HG03571 (cell line): ENCODE results near the gene AKAP3.
A peak's percentile ranks its signal among the peaks of the same experiment; 100 is the strongest.

Source experiments
- ATAC-seq: cut with Tn5 transposase; IDR thresholded peaks from one replicate; pipeline ENCODE4 v1.9.1; 2021; ENCODE audit not compliant: unreplicated experiment

The AKAP3 gene

DNA sequence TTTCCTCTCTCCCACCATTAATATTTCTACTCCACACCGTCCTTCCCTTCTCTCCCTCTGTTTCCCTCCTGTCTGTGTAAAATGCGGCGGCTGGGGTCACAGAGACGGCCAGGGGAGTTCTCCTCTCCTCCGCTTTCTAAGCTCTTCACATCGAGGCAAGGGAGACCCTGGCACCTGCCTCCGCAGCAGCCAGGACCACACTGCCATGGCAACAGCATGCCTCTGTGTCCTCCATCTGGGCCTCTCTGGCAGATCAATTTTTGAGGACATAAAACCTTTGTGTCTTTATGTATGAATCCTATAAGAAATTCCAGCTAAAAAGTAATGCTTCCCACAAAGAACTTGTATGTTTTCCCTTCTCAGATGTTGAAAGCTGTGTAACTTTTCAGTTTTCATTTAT is 45.4 kb downstream of the AKAP3 start:
- no peak for ATAC-seq

DNA sequence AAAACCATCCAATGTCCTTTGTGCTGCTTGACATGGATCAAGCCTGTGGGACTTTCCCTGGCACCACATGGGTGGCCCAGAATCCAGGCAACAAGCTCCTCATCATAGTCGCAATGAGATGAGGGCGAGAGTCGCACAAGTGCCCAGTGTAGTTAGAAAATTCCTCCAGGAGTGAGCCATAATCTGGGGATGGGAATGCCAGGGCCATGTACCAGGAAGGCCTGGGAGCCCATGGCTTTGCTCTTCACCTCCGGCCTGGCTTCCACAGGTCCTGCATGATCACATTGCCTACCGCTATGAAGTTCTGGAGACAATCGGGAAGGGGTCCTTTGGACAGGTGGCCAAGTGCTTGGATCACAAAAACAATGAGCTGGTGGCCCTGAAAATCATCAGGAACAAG is 53.0 kb downstream of the AKAP3 start:
- no peak for ATAC-seq

DNA sequence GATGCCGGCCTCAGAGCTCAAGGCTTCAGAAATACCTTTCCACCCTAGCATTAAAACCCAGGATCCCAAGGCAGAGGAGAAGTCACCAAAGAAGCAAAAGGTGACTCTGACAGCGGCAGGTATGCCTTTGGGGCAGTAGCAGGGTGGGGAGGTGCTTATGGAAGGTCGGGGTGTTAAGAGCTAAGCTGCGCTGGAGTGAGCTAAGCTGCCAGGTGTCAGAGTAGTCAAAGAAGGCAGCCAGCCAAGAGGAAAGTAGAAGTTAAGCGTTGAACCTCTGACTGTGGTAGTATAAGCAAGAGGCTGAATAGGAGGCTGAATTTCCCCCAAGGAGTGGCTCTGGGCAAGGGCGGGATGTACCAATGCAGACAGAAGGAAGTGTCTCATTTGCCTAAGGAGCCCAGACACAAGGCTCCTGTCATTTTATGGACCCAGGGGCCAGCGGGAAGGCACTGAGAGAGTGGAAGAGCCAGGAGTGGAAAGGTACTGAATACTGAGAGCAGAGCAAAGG is 57.6 kb downstream of the AKAP3 start:
- ATAC-seq, result no peak

DNA sequence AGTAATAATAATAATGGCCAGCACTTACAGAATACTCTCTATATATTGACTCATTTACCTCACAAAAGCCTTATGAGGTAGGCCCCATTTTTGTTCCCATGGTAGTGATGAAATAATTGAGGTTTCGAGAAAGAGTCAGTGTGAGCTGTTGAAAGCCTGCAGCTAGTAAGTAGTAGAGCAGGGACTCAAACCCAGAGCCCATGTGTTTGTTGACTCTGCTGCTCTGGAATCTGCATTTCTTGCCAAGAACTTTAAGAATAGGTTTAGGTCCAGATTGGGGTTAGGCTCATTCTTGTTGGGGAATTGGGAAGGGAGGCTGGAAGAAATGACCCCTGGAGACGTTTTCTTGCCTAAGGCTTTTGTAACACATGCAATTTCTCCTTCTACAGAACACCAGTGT is 58.9 kb downstream of the AKAP3 start:
- ATAC-seq, result no peak

DNA sequence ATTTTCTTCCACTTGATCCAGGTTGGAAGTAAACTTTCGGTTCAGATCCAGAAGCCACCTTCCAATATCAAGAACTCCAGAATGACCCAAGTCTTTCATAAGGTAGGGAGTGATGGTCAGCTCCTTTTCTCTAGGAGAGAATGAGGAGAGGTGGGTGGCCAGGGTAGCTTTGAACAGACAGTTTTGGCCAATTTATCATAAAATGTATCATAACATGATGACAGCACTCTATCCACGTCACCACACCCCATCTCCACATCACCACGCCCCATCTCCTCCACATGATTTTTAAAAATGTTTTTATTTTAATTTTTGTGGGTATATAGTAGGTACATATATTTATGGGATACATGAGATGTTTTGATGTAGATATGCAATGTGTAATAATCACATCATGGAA is 59.9 kb downstream of the AKAP3 start:
- ATAC-seq, result no peak

DNA sequence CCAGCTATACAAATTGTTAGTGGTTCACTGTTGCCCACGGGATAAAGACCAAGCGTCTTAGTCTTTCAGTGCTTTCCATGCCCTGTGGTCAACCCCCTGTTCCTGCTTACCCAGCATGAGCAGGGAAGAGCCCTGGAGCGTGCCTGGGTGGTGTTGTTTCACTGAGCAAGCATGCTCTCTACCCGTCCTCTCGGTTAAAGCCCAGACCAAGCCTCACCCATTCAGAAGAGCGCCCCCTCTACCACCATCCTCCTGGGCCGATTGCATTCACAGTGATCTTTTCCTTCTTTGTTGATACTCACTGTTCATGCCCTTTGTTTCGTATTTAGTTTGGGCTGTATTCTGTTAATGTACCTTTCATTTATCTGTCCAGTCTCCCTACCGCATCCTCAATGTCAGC is 61.7 kb downstream of the AKAP3 start:
- no peak for ATAC-seq

DNA sequence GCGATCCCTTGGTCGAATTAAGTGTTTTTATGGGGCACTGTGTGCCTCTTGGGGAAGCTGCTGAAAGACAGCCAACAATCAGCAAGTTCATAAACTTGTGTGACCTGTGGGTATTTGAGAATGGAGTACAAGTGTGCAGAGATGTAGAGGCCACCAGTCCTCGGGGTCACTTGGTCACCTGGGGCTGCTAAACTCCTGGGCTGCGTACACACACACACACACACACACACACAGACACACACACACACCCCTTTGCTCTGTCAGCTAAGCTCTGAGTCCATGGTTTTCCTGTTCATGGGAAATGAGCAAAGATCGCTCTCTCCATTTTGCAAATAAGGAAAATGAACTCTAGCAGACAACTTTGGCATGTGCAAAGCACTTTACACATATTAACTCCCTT is 62.4 kb downstream of the AKAP3 start:
- no peak for ATAC-seq

DNA sequence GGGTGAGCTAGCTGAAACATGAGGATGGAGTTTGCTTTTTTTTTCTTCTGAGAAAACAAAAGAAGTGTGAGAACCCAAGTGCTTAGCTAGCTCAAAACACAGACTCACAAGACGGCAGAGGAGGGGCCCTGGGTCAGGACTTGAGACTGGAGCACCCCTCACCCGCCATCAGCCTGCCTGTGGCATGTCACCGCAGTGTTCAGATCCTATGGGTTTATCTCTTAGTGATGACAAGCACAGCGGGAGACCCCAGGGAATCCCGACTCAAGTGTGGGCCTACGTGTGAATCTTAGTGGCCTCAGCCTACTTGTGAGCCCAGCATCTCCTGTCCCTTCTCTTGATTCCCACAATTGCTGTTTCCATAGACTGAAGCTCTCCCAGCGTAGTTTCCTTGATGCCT is 64.0 kb downstream of the AKAP3 start:
- ATAC-seq, result no peak

DNA sequence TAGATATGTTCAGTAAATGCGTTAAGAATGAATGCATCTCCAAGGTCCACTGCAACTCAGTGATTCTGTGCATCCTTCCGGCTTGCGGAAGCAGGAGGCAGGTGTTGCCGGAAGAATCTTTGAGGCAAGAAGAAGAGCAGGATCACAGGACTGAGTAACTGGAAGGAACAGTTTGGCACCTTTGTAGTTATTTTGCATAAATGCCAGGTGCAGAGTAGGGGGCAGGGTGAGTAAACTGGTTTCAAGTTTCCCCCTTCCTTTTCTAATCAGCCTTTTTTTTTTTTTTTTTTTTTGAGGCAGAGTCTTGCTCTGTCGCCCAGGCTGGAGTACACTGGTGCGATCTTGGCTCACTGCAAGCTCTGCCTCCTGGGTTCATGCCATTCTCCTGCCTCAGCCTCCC is 64.6 kb downstream of the AKAP3 start:
- no peak for ATAC-seq

DNA sequence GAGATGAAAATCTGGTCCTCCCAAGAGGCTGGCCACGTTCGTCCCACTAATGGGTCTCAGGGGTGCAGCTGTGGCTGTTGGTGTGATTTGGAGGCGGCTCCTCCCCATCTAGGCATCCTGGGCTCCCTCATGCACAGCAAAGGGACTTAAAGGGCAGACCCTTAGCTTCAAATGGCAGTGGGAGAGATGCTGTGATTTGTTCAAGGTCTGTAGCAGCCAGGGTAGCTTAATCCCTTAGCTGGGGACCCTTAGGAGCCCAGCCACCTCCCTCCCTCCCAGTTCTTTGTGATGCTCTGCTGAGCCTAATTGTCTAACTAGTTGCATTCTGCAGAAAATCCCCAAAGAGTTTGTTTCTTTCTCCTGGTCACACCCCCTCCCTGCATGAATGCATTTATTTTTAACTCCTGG is 68.6 kb downstream of the AKAP3 start:
- no peak for ATAC-seq

DNA sequence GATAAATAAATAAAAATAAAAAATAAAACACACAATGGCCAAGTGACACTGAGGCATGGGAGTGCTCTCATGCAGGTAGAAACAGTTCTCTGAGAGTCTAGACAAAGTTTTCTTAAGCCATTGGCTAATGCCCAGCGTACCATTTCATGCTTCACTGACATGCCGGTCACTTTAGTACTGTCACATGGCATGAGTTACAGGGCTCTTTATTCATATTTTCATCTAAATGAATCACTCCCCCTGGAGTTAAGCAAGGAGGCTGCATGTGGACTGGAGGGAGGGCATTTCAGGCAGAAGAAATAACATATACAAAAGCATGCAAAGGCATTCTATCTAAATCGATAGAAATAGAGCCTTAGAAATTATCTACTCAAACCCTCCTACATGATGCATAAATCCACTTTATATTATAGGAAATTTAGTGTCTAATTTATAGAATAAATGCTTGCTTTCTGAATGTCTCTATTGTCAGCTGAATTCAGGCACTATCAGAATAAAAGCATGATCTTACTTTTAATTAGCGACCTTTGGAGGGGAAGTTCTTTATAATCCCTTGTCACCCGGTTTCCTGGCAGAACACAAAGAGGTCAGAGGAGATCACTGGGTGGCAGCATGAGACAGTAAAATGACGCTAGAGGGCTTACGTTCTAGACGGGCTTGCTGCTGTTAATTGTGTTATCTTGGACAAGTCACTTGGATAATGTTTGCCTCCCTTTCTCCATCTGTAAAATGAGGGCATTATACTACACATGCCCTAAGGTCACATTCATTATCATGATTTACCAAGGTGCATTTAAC is 69.3 kb downstream of the AKAP3 start:
- ATAC-seq, result no peak

DNA sequence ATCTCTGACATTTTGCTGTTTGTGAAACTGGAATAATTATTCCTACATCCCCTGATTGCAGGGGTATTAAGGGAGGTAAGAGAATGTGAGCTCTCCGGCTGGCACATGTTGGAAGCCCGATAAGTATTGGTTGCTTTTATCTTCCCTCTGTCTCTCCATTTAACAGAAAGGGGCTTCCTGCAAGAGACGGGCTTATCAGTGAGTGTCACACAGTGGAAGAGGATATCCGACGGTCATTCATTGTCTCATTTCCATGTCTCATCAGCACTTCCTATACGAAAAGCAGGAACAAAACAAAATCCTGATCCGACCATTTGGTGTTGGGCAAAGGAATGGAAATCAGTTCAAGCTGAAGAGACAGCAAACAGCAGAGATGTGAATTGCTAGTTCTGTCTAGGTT is 76.2 kb downstream of the AKAP3 start:
- ATAC-seq, result no peak

DNA sequence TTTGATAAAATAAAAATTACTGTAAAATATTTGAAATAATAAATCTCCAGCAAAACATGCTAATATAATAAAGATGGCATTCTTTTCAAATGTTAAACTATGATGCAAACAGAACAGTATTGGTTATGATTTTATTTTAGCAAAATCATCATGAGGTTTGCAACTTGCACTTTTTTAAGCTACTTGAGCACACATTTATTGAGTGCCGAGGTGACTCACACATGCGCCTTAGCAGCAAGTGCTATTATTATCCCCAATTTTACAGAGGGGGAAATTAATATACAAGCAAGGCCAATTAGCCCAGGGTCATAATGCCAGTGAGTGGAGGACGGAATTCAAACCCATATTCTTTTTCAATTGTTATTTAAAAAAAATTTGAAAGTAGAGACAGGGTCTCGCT is 79.6 kb downstream of the AKAP3 start:
- no peak for ATAC-seq

DNA sequence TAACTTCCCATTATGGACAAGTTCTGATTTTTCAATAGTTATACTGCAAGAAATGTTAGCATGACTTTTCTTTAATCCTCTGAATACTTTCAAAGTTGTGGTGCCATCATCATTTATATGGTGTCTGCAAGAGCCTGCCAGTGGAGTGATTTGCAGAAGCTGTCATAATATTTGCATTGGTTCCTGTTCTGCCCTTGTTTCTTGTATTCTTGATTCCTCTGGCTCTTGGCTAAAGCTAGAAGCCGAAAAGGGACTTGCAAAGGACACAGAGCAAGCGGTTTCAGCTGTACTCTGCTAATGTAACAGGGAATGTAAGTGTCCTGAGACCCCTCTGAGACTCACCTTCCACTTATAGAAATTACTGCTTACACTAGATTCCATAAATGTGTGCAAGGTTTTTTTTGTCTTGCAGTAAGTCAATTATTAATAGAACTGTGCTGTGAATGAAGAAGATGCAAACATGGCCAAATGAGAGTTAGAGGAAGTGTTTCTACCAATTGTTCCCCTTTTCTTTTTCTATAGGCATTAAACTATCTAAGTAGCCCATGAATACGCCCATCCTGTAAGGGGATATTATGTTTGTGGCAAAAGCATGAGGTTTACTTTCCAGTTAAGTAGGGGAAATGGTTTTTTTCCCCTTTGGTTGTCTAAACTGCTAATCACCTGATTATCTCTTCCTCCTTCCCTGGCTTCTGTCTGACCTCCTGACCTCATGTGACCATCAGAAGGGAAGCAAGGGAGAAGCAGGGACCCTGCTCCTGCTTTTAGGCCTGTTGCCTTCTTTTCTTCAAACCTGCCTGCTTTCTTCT is 81.6 kb downstream of the AKAP3 start:
- ATAC-seq, result peak; percentile 70

DNA sequence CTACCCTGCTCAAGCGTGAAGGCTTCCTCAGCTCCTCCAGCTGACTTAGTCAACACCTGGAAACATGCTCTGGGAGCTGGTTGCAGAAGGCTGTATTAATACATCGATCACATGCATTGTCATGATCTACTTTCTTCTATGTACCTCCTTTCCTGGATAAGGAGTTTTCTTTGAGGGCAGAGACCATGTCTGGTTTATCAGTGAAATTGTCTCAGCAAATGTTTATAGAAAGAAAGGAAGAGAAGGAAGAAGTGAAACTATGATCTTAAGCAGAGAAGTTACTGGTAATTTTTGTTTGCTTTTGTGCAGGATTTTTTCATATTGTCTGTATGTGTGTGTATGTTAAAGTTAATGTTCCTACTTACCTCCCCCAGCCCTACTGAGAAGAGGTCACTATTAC is 82.4 kb downstream of the AKAP3 start:
- ATAC-seq, result no peak
